Measurements from ENCODE around the gene LGALS12.

The LGALS12 gene, protein sequence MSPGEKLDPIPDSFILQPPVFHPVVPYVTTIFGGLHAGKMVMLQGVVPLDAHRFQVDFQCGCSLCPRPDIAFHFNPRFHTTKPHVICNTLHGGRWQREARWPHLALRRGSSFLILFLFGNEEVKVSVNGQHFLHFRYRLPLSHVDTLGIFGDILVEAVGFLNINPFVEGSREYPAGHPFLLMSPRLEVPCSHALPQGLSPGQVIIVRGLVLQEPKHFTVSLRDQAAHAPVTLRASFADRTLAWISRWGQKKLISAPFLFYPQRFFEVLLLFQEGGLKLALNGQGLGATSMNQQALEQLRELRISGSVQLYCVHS

GRCh38 chr11:63505857-63506528, at the start of gene LGALS12:
TSS of gene LGALS12 (plus strand) at chr11:63506084. CDS start at chr11:63506459, 375 bp downstream.
- Histone ChIP-seq H3K27ac (no peak within 1 kb of the TSS), H3K4me3 (ENCODE audit: low read depth, low read length) (no peak within 1 kb of the TSS), H3K36me3 (no peaks in the 10 kb centered on the region), H3K27me3 (ENCODE audit: insufficient read depth, low read depth, severe bottlenecking) (peaks cover 24% of the 10 kb centered on the region), H3K9me3 (ENCODE audit: severe bottlenecking) (no peaks in the 10 kb centered on the region)
- no peak for TF ChIP-seq CTCF (IDR thresholded peaks at IDR 0.05; ENCODE audit: low read depth, low read length)
- no peak for DNase-seq

DNA sequence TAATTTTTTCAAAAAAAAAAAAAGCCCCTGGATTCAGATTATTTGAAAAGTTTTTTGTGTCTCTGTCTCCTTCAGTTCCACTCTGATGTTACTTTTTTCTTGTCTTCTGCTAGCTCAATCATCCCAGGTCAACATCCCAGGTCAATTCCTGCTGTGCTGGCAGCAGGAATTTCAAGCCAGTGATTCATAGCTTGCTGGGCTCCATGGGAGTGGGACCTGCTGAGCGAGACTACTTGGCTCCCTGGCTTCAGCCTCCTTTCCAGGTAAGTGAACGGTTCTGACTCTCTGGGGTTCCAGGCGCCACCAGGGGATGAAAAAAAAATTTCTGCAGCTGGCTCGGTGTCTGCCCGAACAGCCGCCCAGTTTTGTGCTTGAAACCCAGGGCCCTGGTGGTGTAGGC, 46.3 kb upstream of the LGALS12 start:
- Histone ChIP-seq H3K4me3 (ENCODE audit: low read depth, low read length) (no peak overlapping the region), H3K9me3 (ENCODE audit: severe bottlenecking) (no peaks in the 10 kb centered on the region), H3K27ac (no peak overlapping the region), H3K27me3 (ENCODE audit: insufficient read depth, low read depth, severe bottlenecking) (peaks cover 43% of the 10 kb centered on the region), H3K36me3 (no peaks in the 10 kb centered on the region)
- TF ChIP-seq CTCF (IDR thresholded peaks at IDR 0.05; ENCODE audit: low read depth, low read length): no peak
- DNase-seq: no peak

GRCh38 chr11:63462137-63462536, 43.7 kb upstream of the LGALS12 start:
- Histone ChIP-seq H3K27ac (no peak overlapping the region), H3K4me3 (ENCODE audit: low read depth, low read length) (no peak overlapping the region), H3K9me3 (ENCODE audit: severe bottlenecking) (no peaks in the 10 kb centered on the region), H3K27me3 (ENCODE audit: insufficient read depth, low read depth, severe bottlenecking) (peaks cover 69% of the 10 kb centered on the region), H3K36me3 (no peaks in the 10 kb centered on the region)
- DNase-seq: no peak
- no peak for TF ChIP-seq CTCF (IDR thresholded peaks at IDR 0.05; ENCODE audit: low read depth, low read length)

GRCh38 chr11:63470311-63470710, 35.6 kb upstream of the LGALS12 start:
- Histone ChIP-seq H3K27me3 (ENCODE audit: insufficient read depth, low read depth, severe bottlenecking) (peaks cover 42% of the 10 kb centered on the region), H3K9me3 (ENCODE audit: severe bottlenecking) (no peaks in the 10 kb centered on the region), H3K4me3 (ENCODE audit: low read depth, low read length) (no peak overlapping the region), H3K36me3 (no peaks in the 10 kb centered on the region), H3K27ac (no peak overlapping the region)
- no peak for TF ChIP-seq CTCF (IDR thresholded peaks at IDR 0.05; ENCODE audit: low read depth, low read length)
- DNase-seq: no peak

DNA sequence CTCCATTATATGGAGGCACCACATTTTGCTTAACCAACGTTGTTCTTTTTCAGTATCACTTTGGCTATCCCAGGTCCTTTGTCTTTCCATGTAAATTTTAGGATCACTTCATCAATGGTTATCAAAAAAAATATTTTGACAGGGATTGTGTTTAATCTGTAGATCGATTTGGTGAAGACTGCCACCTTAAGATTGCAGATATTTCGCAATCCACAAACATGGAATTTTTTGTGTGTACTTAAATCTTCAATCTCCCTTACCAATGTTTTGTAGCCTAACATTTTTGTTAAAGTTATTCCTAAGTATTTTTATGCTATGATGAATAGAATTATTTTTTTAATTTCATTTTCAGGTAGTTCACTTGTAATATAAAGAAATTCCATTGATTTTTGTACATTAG, 33.5 kb upstream of the LGALS12 start:
- no peaks in the 10 kb centered on the region for H3K9me3 ChIP-seq (ENCODE audit: severe bottlenecking)

More for the DNA sequence above, 33.5 kb upstream of the LGALS12 start:
- H3K36me3 ChIP-seq: no peaks in the 10 kb centered on the region
- no peak for TF ChIP-seq CTCF (IDR thresholded peaks at IDR 0.05; ENCODE audit: low read depth, low read length)
- H3K27me3 ChIP-seq (ENCODE audit: insufficient read depth, low read depth, severe bottlenecking): peaks cover 22% of the 10 kb centered on the region
- H3K27ac ChIP-seq: no peak overlapping the region
- no peak overlapping the region for H3K4me3 ChIP-seq (ENCODE audit: low read depth, low read length)
- no peak for DNase-seq
